Measurements from ENCODE around the gene ABAT.

ABAT gene

DNA sequence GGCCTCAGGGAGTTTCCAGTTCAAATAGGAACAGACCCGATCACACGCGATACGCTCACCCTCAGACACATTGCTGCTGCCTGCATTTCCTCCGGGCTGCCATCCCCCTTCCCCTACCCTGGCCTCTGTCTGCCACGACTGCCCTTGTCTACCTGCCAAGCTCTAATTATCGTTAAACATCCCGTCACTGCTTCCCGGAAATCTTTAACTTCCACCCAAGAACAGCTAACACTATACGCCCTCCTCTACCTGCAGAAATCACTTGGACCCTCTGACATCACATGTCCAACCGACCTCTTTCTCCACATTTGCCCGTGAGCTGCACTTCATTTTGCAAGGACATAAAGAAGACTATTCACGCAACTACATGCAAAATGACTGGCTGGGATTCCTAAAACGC is 40.4 kb downstream of the ABAT start:
- H3K4me3 ChIP-seq (replicated peaks in 1 of 2; ENCODE audit: low read depth in 2 of 2, low read length in 2 of 2), result no peak overlapping the region
- DNase-seq (ENCODE audit: low read depth in 2 of 2), result no peak
- TF ChIP-seq CTCF (IDR thresholded peaks at IDR 0.05; ENCODE audit: low read depth, low read length), result no peak

- DNase-seq (ENCODE audit: low read depth in 2 of 2), result no peak
- no peak for TF ChIP-seq CTCF (IDR thresholded peaks at IDR 0.05; ENCODE audit: low read depth, low read length)
- H3K4me3 ChIP-seq (replicated peaks in 1 of 2; ENCODE audit: low read depth in 2 of 2, low read length in 2 of 2), result no peak overlapping the region
Measured at GRCh38 chr16:8716052-8716451, 41.6 kb downstream of the ABAT start.

DNA sequence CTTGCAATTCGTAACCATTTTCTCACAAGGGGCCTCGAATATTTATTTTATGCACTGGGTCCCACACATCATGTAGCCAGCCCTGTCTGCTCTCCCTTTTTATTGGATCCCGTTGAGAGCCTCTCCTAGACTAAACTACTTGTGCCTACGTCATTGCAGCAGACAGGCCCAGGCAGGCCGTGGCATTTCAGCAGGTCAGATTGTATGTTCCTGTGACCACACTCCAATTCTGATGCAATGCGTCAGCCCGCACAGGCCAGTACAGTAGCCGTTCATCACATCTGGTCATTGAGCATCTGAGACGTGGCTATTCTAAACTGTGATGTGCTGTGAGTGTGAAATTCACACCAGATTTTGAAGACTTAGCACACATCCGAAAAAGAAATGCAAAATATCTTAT is 42.2 kb downstream of the ABAT start:
- no peak for DNase-seq (ENCODE audit: low read depth in 2 of 2)
- TF ChIP-seq CTCF (IDR thresholded peaks at IDR 0.05; ENCODE audit: low read depth, low read length), result no peak
- no peak overlapping the region for H3K4me3 ChIP-seq (replicated peaks in 1 of 2; ENCODE audit: low read depth in 2 of 2, low read length in 2 of 2)

DNA sequence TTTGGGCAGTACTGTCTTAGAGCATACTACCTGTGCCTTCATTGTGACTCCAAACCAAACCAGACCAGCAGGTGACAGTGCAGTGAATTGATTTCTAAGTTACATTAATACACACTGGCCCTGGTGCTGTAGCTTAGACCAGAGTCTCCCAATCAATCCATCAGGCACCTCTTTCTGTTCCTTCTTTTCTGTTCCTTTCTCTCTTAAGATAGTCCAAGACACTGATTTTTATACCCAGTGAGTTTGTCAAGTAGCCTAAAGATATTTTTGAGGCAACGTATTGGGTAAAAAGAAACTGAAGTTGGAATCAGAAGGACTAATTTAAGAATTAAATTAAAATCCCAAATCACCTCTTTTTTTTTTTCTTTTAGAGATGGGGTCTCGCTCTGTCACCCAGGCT is 43.1 kb downstream of the ABAT start:
- DNase-seq (ENCODE audit: low read depth in 2 of 2), result no peak
- no peak for TF ChIP-seq CTCF (IDR thresholded peaks at IDR 0.05; ENCODE audit: low read depth, low read length)
- H3K4me3 ChIP-seq (replicated peaks in 1 of 2; ENCODE audit: low read depth in 2 of 2, low read length in 2 of 2), result no peak overlapping the region

GRCh38 chr16:8717892-8718415 is 43.5 kb downstream of the ABAT start:
- no peak for DNase-seq (ENCODE audit: low read depth in 2 of 2)
- H3K4me3 ChIP-seq (replicated peaks in 1 of 2; ENCODE audit: low read depth in 2 of 2, low read length in 2 of 2), result no peak overlapping the region
- no peak for TF ChIP-seq CTCF (IDR thresholded peaks at IDR 0.05; ENCODE audit: low read depth, low read length)

DNA sequence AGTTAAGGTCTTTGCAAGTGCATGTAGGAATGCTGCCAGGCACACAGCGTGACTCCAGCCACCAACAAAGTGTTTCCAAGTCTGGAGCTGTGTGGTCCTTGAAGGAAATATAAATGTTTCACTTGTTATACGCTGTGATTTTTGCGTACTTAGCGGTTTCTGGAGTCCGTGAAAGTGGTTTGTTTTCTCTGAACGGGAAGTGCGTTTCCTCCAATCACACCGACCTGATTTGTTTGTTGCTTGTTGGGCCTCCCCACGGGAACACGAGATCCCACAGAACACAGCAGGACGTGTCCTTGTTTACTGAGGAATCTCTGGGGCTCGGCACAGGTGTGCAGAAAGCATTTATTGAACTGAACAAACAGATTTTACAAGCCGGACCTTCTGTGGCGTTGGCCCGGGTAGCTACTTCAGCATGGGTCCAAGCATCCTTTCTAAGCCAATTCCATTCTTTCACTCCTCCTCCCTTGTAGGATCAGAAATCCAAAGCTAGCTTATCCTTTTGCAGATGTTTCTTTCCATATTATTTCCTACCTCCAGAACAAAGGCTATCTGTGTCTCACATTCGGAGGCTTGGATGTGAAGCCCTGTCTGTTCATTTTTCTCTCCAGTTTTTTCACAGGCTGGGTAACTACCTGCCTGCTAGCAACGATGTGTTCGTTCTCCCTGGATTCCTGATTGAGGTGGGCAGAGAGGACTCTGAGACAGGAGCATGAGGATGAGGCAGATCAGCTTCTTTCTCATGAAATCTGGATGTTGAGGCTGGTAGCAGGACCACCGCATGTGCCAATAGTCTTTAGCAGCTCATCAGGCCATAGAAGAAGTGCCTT is 44.6 kb downstream of the ABAT start:
- TF ChIP-seq CTCF (IDR thresholded peaks at IDR 0.05; ENCODE audit: low read depth, low read length), result no peak
- DNase-seq (ENCODE audit: low read depth in 2 of 2), result no peak
- H3K4me3 ChIP-seq (replicated peaks in 1 of 2; ENCODE audit: low read depth in 2 of 2, low read length in 2 of 2), result no peak overlapping the region

All from cardiac fibroblast (primary cell).